Neuronal stem cell (in vitro differentiated cells): ENCODE data around the gene DLG1.
"Not testable (repeated sequence)": the region's sequence is repeated elsewhere in the genome, so short reads cannot be mapped to it uniquely, and the experiment has no call there.

Experiments used
- DNase-seq: peaks from one replicate; pipeline ENCODE4 v3.0.0-alpha.2; 2013; ENCODE audit warnings: low spot score
- H2AFZ ChIP-seq: one replicate; pipeline ENCODE4 v1.6.1; 2013; ENCODE audit warnings: mild to moderate bottlenecking, low read length, inconsistent platforms
- H2AK5ac ChIP-seq: 2 replicates; pipeline ENCODE4 v1.6.1; 2013; ENCODE audit warnings: low read depth, mild to moderate bottlenecking, inconsistent platforms, low read length, moderate library complexity, mixed read lengths
- H2BK120ac ChIP-seq: 2 replicates; pipeline ENCODE4 v1.6.1; 2013; ENCODE audit warnings: low read depth, mild to moderate bottlenecking, inconsistent platforms, low read length, moderate library complexity, mixed read lengths
- H2BK12ac ChIP-seq: one replicate; pipeline ENCODE4 v1.6.1; 2013; ENCODE audit warnings: low read length, inconsistent platforms
- H2BK15ac ChIP-seq: 2 replicates; pipeline ENCODE4 v1.6.1; 2013; ENCODE audit warnings: mild to moderate bottlenecking, low read length, inconsistent platforms, mixed read lengths
- H2BK5ac ChIP-seq: one replicate; pipeline ENCODE4 v1.6.1; 2013; ENCODE audit warnings: inconsistent platforms, mild to moderate bottlenecking, low read length, moderate library complexity
- H3K14ac ChIP-seq: one replicate; pipeline ENCODE4 v1.6.1; 2013; ENCODE audit warnings: low read length, inconsistent platforms
- H3K18ac ChIP-seq: 2 replicates; pipeline ENCODE4 v1.6.1; 2013; ENCODE audit warnings: low read length, inconsistent platforms
- H3K23ac ChIP-seq: 2 replicates; pipeline ENCODE4 v1.6.1; 2013; ENCODE audit warnings: low read depth, mild to moderate bottlenecking, mixed read lengths, low read length, inconsistent platforms; ENCODE audit not compliant: poor library complexity
- H3K27ac ChIP-seq: replicated peaks from 3 replicates; pipeline ENCODE4 v1.5.1; 2013; ENCODE audit warnings: low read length, inconsistent platforms
- H3K27me3 ChIP-seq, 3 experiments: 2 replicates each; pipeline ENCODE4 v1.6.1; 2013; ENCODE audit warnings: low read length in 3 of 3, mild to moderate bottlenecking in 2 of 3, inconsistent platforms in 1 of 3, low read depth in 1 of 3, mixed read lengths in 1 of 3, moderate library complexity in 1 of 3; ENCODE audit not compliant: control insufficient read depth in 3 of 3, insufficient read depth in 3 of 3
- H3K36me3 ChIP-seq, 2 donors: replicated peaks in 1 of 2; 2 replicates each; pipeline ENCODE4 v1.6.1; 2013; ENCODE audit warnings: low read length in 2 of 2; ENCODE audit not compliant: control insufficient read depth in 2 of 2, insufficient read depth in 2 of 2
- H3K4ac ChIP-seq: 2 replicates; pipeline ENCODE4 v1.6.1; 2013; ENCODE audit warnings: inconsistent platforms, mild to moderate bottlenecking, low read length, moderate library complexity
- H3K4me1 ChIP-seq, 2 donors: 1 replicate in 1 of 2; 2 replicates in 1 of 2; pipeline ENCODE4 v1.6.1; 2013; ENCODE audit warnings: low read length in 2 of 2, low read depth in 1 of 2; ENCODE audit not compliant: control insufficient read depth in 2 of 2, insufficient read depth in 1 of 2
- H3K4me2 ChIP-seq: one replicate; pipeline ENCODE4 v1.6.1; 2013; ENCODE audit warnings: mild to moderate bottlenecking, low read length, inconsistent platforms; ENCODE audit not compliant: insufficient read depth, poor library complexity, severe bottlenecking
- H3K4me3 ChIP-seq, 2 donors: 2 replicates each; pipeline ENCODE4 v1.5.1; 2013; ENCODE audit warnings: low read length in 2 of 2, mild to moderate bottlenecking in 2 of 2, inconsistent platforms in 1 of 2, moderate library complexity in 1 of 2
- H3K79me1 ChIP-seq: one replicate; pipeline ENCODE4 v1.6.1; 2013; ENCODE audit warnings: low read depth, mild to moderate bottlenecking, inconsistent platforms, low read length, moderate library complexity
- H3K9ac ChIP-seq: one replicate; pipeline ENCODE4 v1.6.1; 2013; ENCODE audit warnings: mild to moderate bottlenecking, low read depth, low read length, inconsistent platforms; ENCODE audit not compliant: poor library complexity
- H3K9me3 ChIP-seq, 2 donors: replicated peaks in 1 of 2; 2 replicates each; pipeline versions ENCODE3 to v1.6.1; 2013; ENCODE audit warnings: low read length in 2 of 2, mild to moderate bottlenecking in 2 of 2, inconsistent platforms in 1 of 2, low read depth in 1 of 2, mixed read lengths in 1 of 2, moderate library complexity in 1 of 2; ENCODE audit not compliant: control insufficient read depth in 2 of 2, insufficient read depth in 1 of 2
- H4K8ac ChIP-seq: one replicate; pipeline ENCODE4 v1.6.1; 2013; ENCODE audit warnings: low read depth, mild to moderate bottlenecking, inconsistent platforms, low read length, moderate library complexity
- H4K91ac ChIP-seq: one replicate; pipeline ENCODE4 v1.6.1; 2013; ENCODE audit warnings: low read length, low read depth, mild to moderate bottlenecking, inconsistent platforms; ENCODE audit not compliant: poor library complexity
- WGBS, 2 donors: extraction: QIAGEN DNeasy Blood & Tissue Kit; methylation state at CpG; one replicate each; pipeline ENCODE4 v1.1.7; 2013; ENCODE audit warnings: missing lambda C conversion rate in 2 of 2, mixed read lengths in 1 of 2; ENCODE audit not compliant: insufficient read length in 2 of 2, insufficient replicate concordance in 1 of 2; ENCODE audit errors: extremely low coverage in 2 of 2; 5-methylcytosine and 5-hydroxymethylcytosine counted together

Gene DLG1

DNA sequence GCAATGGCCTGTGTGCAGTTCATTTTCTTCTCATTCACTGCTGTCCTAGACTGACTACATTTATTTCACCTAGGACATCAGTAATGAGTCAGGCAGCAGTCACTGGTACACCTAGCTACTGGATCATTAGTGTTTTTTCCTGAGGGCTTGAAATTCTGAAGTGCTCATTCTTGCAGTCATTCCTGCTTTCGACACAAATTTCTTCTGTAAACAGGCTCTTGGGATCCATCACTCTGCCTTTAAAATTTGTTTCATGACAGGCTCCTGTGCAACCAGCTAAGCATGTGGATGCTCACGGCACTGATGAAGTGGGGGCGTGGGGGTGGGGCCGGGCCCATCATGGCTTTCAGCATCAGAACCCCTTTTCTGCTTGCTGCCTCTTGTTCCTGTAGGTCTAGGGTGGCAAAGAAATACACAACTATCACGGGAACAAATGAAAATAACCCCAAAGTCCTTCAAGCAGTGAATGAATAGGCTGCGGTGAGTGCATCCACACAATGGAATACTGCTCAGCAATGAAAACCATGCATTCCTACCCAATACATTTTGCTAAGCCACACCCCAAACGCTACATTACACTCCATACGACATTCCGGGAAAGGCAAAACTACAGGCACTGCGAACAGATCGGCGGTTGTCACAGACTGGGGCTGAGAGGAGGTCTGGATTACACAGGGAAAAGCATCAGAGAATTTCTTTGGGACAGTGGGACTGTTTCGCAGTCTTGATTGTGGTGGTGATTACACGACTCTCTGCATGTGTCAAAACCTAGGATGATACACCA, 259.5 kb downstream of the DLG1 start:
- Histone ChIP-seq H3K23ac (no peak overlapping the region), H3K9me3 (no peaks in the 10 kb centered on the region), H3K27ac (no peak overlapping the region), H2AK5ac (no peak overlapping the region), H2BK15ac (no peak overlapping the region), H2BK12ac (no peak overlapping the region), H3K4me2 (no peak overlapping the region), H3K9ac (no peak overlapping the region), H4K8ac (no peak overlapping the region), H3K4me3 (no peak overlapping the region), H2BK120ac (no peak overlapping the region), H3K36me3 (peaks cover 0 to 35% of the 10 kb centered on the region in 2 donors), H4K91ac (no peak overlapping the region), H3K18ac (no peak overlapping the region), H2AFZ (no peak overlapping the region), H2BK5ac (no peak overlapping the region), H3K27me3 (no peaks in the 10 kb centered on the region), H3K14ac (no peak overlapping the region), H3K79me1 (no peaks in the 10 kb centered on the region), H3K4ac (no peak overlapping the region), H3K4me1 (peaks cover 0 to 5% of the 10 kb centered on the region in 2 donors)
- DNase-seq = no peak
- WGBS, 2 donors = no CpG with 5 or more reads among the region's 14 CpGs

- Histone ChIP-seq H3K18ac (no peak overlapping the region), H2AK5ac (no peak overlapping the region), H3K4me2 (no peak overlapping the region), H3K23ac (no peak overlapping the region), H2BK15ac (no peak overlapping the region), H4K91ac (no peak overlapping the region), H2BK12ac (no peak overlapping the region), H3K4ac (no peak overlapping the region), H3K4me1 (peaks cover 0 to 5% of the 10 kb centered on the region in 2 donors), H3K9me3 (no peaks in the 10 kb centered on the region), H3K27ac (no peak overlapping the region), H3K14ac (no peak overlapping the region), H3K27me3 (peaks cover 0 to 7% (median 0%) of the 10 kb centered on the region in 3 experiments), H2BK5ac (no peak overlapping the region), H3K9ac (no peak overlapping the region), H3K4me3 (no peak overlapping the region), H2BK120ac (no peak overlapping the region), H2AFZ (no peak overlapping the region), H3K36me3 (peaks cover 0 to 11% of the 10 kb centered on the region in 2 donors), H4K8ac (no peak overlapping the region), H3K79me1 (no peaks in the 10 kb centered on the region)
- WGBS, 2 donors = no CpG with 5 or more reads among the region's 3 CpGs
- no peak for DNase-seq
These were observed 262.8 kb downstream of the DLG1 start for GRCh38 chr3:197035577-197035976.

DNA sequence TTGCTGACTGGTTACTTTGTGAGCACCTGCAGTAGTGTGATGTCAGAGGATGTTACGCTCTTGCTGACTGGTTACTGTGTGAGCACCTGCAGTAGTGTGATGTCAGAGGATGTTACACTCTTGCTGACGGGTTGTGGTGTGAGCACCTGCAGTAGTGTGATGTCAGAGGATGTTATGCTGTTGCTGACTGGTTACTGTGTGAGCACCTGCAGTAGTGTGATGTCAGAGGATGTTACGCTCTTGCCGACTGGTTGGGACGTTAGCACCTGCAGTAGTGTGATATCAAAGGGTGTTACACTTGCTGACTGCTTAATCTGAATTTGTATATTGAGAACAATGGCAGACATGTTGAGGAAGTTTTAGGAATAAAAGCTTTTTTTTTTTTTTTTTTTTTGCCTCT, 263.6 kb downstream of the DLG1 start:
- Histone ChIP-seq H3K18ac (peak overlapping the region; percentile 48), H4K8ac (peak overlapping the region; percentile 43)
- H3K79me1 ChIP-seq, H3K4me1 ChIP-seq, H3K9ac ChIP-seq, H3K23ac ChIP-seq, H2BK15ac ChIP-seq, H3K27me3 ChIP-seq, H2AK5ac ChIP-seq, H3K4me2 ChIP-seq, H3K4me3 ChIP-seq, H2BK120ac ChIP-seq, DNase-seq, H2AFZ ChIP-seq, H3K9me3 ChIP-seq, H3K14ac ChIP-seq, H3K4ac ChIP-seq, H3K27ac ChIP-seq, H2BK12ac ChIP-seq, H3K36me3 ChIP-seq, H2BK5ac ChIP-seq, H4K91ac ChIP-seq: not testable (repeated sequence)
- WGBS, 2 donors = no CpG with 5 or more reads among the region's 5 CpGs

DNA sequence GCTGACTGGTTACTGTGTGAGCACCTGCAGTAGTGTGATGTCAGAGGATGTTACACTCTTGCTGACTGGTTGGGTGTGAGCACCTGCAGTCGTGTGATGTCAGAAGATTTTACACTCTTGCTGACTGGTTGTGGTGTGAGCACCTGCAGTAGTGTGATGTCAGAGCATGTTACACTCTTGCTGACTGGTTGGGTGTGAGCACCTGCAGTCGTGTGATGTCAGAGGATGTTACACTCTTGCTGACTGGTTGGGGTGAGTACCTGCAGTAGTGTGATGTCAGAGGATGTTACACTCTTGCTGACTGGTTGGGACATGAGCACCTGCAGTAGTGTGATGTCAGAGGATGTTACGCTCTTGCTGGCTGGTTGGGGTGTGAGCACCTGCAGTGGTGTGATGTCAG, 264.6 kb downstream of the DLG1 start:
- H2AFZ ChIP-seq, H3K18ac ChIP-seq, H2AK5ac ChIP-seq, H2BK5ac ChIP-seq, H2BK15ac ChIP-seq, H3K4ac ChIP-seq, H4K91ac ChIP-seq, H3K36me3 ChIP-seq, H3K9ac ChIP-seq, H2BK120ac ChIP-seq, H3K9me3 ChIP-seq, H3K14ac ChIP-seq, DNase-seq, H3K4me1 ChIP-seq, H3K4me2 ChIP-seq, H3K27ac ChIP-seq, H3K4me3 ChIP-seq, H3K79me1 ChIP-seq, H4K8ac ChIP-seq, H3K23ac ChIP-seq, H2BK12ac ChIP-seq: not testable (repeated sequence)
- H3K27me3 ChIP-seq = peaks cover 5 to 15% (median 8%) of the 10 kb centered on the region in 3 experiments
- no CpG with 5 or more reads among the region's 3 CpGs for WGBS, 2 donors
